Measurements from ENCODE around the gene SKIL.

The SKIL gene

GRCh38 chr3:170441412-170441811 is 83.9 kb downstream of the SKIL start:
- no peak for DNase-seq

- no peak for DNase-seq
Measured at GRCh38 chr3:170442947-170443346, 85.4 kb downstream of the SKIL start.

DNA sequence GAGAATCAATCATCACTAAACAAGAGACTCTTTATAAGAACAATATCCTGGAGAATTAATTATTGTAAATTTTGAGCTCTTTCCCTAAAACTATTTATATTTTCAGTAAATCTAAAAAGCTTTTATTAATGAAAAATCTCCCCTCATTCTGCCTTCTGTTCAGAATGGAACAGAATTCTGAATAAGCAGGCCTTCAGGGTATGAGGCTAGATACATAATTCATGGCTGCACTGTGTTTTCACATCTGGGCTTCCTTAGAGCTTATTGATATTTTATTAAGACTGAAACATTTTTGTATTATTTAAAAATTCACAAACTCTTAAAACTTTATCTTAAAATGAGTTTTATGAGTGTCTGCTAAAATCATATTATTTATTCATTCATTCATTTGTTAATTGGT is 85.9 kb downstream of the SKIL start:
- DNase-seq = no peak

All from hematopoietic multipotent progenitor cell treated with erythropoietin and hydrocortisone succinate and interleukin-3 and kit ligand, for 8 days (in vitro differentiated cells).